NT2/D1 (cell line): ENCODE measurements around the gene DRD4.

Source experiments
- DNase-seq: peaks from one replicate; pipeline ENCODE4 v3.0.0-alpha.2; 2011; ENCODE audit warnings: low read depth, low spot score
- H3K27me3 ChIP-seq: 2 replicates; pipeline ENCODE4 v1.6.0; 2011; ENCODE audit warnings: mild to moderate bottlenecking; ENCODE audit not compliant: insufficient read length, insufficient read depth
- H3K36me3 ChIP-seq: 2 replicates; pipeline ENCODE4 v1.6.1; 2011; ENCODE audit warnings: mild to moderate bottlenecking, low read length, mixed read lengths; ENCODE audit not compliant: insufficient read depth, insufficient read length
- H3K4me1 ChIP-seq: 2 replicates; pipeline ENCODE4 v1.5.1; 2011; ENCODE audit not compliant: insufficient read depth, insufficient read length
- H3K4me3 ChIP-seq: 2 replicates; pipeline ENCODE4 v1.5.1; 2011; ENCODE audit warnings: low read depth; ENCODE audit not compliant: insufficient read length
- H3K9ac ChIP-seq: 2 replicates; pipeline ENCODE4 v1.6.0; 2011; ENCODE audit warnings: low read depth; ENCODE audit not compliant: insufficient read length
- H3K9me3 ChIP-seq: 2 replicates; pipeline ENCODE4 v1.5.1; 2011; ENCODE audit warnings: mild to moderate bottlenecking, low read length; ENCODE audit not compliant: insufficient read depth
- SUZ12 ChIP-seq: IDR thresholded peaks from 2 replicates; pipeline ENCODE4 v1.6.1; 2011; ENCODE audit not compliant: insufficient read length, insufficient read depth; ENCODE audit errors: extremely low read depth
- YY1 ChIP-seq: IDR thresholded peaks from 2 replicates; pipeline ENCODE4 v1.6.1; 2011; ENCODE audit not compliant: insufficient read length, insufficient read depth
- ZNF274 ChIP-seq: IDR thresholded peaks from 2 replicates; pipeline ENCODE4 v1.6.1; 2011; ENCODE audit warnings: mild to moderate bottlenecking, low read depth, low read length

The DRD4 gene

DNA sequence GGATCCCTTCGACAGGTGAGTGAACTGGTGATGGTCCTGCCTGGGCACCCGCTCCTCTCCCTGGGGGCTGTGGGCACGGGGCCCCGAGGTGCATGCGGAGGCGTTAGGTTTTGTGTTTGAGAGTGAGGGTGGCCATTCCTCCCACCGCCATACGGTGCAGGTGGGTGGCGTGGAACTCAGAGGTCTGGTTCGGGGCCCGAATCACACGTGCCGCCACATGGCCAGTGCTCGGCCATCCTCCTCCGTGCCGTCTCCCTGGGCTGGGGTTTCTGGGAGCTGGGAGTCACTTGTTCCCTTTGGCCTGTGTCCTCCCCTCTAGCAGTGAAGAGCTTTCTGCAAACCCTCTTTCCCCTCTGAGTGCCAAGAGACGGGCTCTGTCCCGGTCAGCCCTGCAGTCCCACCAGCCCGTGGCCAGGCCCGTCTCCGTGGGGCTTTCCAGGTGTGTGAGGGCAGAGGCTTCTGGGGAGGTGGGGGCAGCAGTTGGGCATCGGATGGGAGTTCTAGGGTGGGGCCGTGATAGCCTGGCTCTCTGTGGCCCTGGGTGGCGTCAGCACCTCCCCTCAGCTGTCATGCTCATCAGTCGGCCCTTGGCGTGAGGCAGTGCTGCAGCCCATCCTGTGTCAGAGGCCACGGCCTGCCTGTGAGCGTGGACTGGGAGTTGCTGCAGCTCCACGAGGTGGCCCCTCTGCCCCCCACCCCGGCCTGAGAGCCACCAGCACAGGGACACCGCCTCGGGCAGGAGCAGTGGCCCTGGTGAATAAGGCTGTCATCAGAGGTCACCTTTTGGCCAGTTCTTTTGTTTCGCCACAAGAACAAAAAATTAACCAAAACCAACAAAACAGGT, 31.6 kb upstream of the DRD4 start:
- Histone ChIP-seq H3K27me3 (no peaks in the 10 kb centered on the region), H3K9me3 (no peaks in the 10 kb centered on the region), H3K9ac (no peak overlapping the region), H3K4me3 (no peak overlapping the region), H3K4me1 (peaks cover 12% of the 10 kb centered on the region), H3K36me3 (peaks cover 94% of the 10 kb centered on the region)
- no peak for DNase-seq
- TF ChIP-seq SUZ12: no peak
- TF ChIP-seq YY1: no peak
- TF ChIP-seq ZNF274: no peak

DNA sequence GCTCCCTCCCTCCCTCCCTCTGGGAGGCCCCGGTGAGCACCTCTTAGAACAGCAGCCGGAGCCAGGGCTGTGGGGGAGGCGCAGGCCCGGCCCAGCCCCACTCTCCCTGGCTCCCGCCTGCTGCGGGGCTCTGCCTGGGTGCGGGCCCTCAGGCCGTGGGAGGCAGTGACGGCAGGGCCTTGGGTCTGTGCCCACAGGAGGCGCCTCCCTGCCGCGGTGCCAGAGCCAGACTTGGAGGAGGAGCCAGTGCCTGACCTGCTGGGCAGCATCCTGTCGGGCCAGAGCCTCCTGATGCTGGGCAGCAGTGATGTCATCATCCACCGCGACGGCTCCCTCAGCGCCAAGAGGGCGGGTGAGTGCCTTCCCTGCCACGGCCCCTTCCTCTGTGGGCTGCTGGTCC, 30.8 kb upstream of the DRD4 start:
- no peak for DNase-seq
- Histone ChIP-seq H3K36me3 (peaks cover 97% of the 10 kb centered on the region), H3K27me3 (no peaks in the 10 kb centered on the region)

DNA sequence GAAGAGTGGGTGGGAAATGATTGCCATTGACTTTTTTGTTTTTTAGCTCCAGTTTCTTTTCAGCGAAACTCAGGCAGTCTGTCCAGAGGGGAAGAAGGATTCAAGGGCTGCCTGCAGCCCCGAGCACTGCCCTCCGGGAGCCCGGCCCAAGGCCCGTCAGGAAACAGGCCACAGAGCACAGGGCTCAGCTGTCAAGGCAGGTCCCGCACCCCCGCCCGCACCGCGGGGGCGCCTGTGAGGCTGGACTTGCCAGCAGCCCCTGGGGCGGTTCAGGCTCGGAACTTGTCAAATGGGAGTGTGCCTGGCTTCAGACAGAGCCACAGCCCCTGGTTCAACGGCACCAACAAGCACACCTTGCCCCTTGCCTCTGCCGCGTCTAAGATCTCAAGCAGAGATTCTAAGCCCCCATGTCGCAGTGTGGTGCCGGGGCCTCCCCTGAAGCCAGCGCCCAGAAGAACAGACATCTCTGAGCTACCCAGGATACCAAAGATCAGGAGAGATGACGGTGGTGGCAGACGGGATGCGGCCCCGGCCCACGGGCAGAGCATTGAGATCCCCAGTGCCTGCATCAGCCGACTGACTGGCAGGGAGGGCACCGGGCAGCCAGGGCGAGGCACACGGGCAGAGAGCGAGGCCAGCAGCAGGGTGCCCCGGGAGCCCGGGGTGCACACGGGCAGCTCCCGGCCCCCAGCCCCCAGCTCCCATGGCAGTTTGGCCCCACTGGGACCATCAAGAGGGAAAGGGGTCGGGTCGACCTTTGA, 29.9 kb upstream of the DRD4 start:
- Histone ChIP-seq H3K9ac (no peak overlapping the region), H3K4me1 (peaks cover 17% of the 10 kb centered on the region), H3K36me3 (peaks cover 94% of the 10 kb centered on the region), H3K4me3 (no peak overlapping the region), H3K27me3 (no peaks in the 10 kb centered on the region), H3K9me3 (no peaks in the 10 kb centered on the region)
- DNase-seq: no peak
- TF ChIP-seq SUZ12 (no peak), YY1 (no peak), ZNF274 (no peak)

More for the DNA sequence above, 30.8 kb upstream of the DRD4 start:
- peaks cover 14% of the 10 kb centered on the region for H3K4me1 ChIP-seq
- TF ChIP-seq SUZ12 (no peak), ZNF274 (no peak), YY1 (no peak)
- no peak overlapping the region for H3K9ac ChIP-seq
- no peak overlapping the region for H3K4me3 ChIP-seq
- H3K9me3 ChIP-seq: no peaks in the 10 kb centered on the region

DNA sequence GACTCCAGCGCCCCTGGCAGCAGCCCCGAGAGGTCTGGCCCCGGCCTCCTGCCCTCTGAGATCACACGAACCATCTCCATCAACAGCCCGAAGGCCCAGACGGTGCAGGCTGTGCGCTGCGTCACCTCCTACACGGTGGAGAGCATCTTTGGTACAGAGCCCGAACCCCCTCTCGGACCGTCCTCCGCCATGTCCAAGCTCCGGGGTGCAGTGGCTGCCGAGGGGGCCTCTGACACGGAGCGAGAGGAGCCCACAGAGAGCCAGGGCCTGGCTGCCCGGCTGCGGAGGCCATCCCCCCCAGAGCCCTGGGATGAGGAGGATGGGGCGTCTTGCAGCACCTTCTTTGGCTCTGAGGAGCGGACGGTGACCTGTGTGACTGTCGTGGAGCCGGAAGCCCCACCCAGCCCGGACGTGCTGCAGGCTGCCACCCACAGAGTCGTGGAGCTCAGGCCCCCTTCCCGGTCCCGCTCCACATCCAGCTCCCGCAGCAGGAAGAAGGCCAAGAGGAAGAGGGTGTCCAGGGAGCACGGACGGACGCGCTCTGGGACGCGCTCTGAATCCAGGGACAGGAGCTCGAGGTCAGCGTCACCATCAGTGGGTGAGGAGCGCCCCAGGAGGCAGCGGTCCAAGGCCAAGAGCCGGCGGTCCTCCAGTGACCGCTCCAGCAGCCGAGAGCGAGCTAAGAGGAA, 29.0 kb upstream of the DRD4 start:
- no peaks in the 10 kb centered on the region for H3K27me3 ChIP-seq
- TF ChIP-seq ZNF274: no peak
- TF ChIP-seq YY1: no peak
- TF ChIP-seq SUZ12: no peak
- no peaks in the 10 kb centered on the region for H3K9me3 ChIP-seq
- peaks cover 25% of the 10 kb centered on the region for H3K4me1 ChIP-seq
- peaks cover 95% of the 10 kb centered on the region for H3K36me3 ChIP-seq
- H3K4me3 ChIP-seq: no peak overlapping the region
- H3K9ac ChIP-seq: no peak overlapping the region
- no peak for DNase-seq

DNA sequence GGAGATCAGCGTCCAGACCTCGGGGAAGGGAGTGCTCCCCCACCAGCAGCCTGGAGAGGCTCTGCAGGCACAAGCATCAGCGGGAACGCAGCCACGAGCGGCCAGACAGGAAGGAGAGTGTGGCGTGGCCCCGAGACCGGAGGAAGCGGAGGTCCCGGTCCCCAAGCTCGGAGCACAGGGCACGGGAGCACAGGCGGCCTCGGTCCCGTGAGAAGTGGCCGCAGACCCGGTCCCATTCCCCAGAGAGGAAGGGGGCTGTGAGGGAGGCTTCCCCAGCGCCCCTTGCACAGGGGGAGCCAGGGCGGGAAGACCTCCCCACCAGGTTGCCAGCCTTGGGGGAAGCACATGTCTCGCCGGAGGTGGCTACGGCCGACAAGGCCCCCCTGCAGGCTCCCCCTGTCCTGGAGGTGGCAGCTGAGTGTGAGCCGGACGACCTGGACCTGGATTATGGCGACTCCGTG, 28.2 kb upstream of the DRD4 start:
- peaks cover 93% of the 10 kb centered on the region for H3K36me3 ChIP-seq
- no peak for DNase-seq
- TF ChIP-seq YY1: no peak
- TF ChIP-seq ZNF274: no peak
- TF ChIP-seq SUZ12: no peak
- no peak overlapping the region for H3K9ac ChIP-seq
- H3K4me1 ChIP-seq: peaks cover 29% of the 10 kb centered on the region
- H3K9me3 ChIP-seq: no peaks in the 10 kb centered on the region
- no peak overlapping the region for H3K4me3 ChIP-seq
- no peaks in the 10 kb centered on the region for H3K27me3 ChIP-seq

DNA sequence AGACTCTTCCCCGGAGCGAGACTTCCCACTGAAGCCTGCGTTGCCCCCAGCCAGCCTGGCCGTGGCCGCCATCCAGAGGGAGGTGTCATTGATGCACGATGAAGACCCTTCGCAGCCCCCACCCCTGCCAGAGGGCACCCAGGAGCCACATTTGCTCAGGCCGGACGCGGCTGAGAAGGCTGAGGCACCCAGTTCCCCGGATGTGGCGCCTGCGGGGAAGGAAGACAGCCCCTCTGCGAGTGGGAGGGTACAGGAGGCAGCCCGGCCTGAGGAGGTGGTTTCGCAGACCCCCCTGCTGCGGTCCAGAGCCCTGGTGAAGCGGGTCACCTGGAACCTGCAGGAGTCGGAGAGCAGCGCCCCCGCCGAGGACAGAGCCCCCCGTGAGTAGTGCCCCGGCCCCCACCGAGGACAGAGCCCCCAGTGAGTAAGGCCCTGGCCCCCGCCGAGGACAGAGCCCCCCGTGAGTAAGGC, 27.7 kb upstream of the DRD4 start:
- Histone ChIP-seq H3K4me3 (no peak overlapping the region), H3K9me3 (no peaks in the 10 kb centered on the region), H3K27me3 (no peaks in the 10 kb centered on the region), H3K36me3 (peaks cover 94% of the 10 kb centered on the region), H3K9ac (no peak overlapping the region), H3K4me1 (peaks cover 35% of the 10 kb centered on the region)
- TF ChIP-seq SUZ12: no peak
- TF ChIP-seq YY1: no peak
- no peak for TF ChIP-seq ZNF274
- no peak for DNase-seq
